ENCODE results near the gene MINDY2. TPM values are rescaled to one million over a fixed set of nuclear protein-coding genes. Genes with fewer than 3 reads are reported as not detected.
A peak's percentile ranks its signal among the peaks of the same experiment; 100 is the strongest.

The MINDY2 gene
- total and polyA plus RNA-seq, 10 of the 15 experiments (the other 5 are each of a cell fraction or from before 2014, with no cell fraction given) = 0.73 to 9.4 (median 3.3) TPM

DNA sequence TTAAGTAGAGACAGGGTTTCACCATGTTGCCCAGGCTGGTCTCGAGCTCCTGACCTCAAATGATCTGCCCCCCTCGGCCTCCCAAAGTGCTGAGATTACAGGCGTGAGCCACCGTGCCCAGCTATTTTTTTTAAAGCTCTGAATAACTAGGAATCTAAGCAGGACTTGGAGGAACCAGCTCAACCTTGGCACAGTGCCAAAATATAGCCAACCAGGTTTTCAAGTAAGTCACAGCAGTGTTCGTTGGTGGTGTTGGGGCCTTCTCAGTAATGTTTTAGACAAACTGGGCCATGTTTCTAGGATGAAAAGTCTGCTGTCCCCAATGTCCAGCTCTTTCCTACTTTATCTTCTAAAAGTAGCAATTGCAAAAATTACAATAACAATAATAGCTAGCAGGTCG lies 15.1 kb upstream of the MINDY2 start (continued):
- TF ChIP-seq SIN3A (IDR thresholded peaks at IDR 0.05; ENCODE audit: low read depth, low read length) = no peak
- TF ChIP-seq, protein P1, sequence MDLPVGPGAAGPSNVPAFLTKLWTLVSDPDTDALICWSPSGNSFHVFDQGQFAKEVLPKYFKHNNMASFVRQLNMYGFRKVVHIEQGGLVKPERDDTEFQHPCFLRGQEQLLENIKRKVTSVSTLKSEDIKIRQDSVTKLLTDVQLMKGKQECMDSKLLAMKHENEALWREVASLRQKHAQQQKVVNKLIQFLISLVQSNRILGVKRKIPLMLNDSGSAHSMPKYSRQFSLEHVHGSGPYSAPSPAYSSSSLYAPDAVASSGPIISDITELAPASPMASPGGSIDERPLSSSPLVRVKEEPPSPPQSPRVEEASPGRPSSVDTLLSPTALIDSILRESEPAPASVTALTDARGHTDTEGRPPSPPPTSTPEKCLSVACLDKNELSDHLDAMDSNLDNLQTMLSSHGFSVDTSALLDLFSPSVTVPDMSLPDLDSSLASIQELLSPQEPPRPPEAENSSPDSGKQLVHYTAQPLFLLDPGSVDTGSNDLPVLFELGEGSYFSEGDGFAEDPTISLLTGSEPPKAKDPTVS (IDR thresholded peaks at IDR 0.05; ENCODE audit: low read depth, low read length) = no peak

DNA sequence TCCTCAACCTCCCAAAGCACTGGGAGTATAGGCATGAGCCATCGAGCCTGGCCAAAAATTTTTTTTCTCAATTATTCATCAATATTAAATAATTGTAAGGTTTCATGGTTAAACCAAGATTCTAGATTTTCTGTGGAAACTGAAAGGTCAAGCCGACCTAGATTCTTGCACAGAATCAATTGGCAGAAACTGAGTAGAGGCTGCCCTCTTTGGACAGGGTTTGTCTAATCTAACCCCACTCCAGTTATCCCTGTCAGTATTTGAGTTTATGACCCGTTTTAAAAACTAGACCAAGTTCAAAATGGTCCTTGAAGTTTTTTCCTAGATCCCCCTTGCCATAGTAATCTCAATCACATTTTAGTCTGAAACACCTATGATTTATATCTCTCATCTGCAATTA lies 13.0 kb upstream of the MINDY2 start:
- no TSS peak for BruUV-seq (replicated peaks)
- CTCF ChIA-PET = interaction anchor here (0.8 to 4.4 kb wide), 8 partner anchors 80 to 545 kb away, joined by 3 to 30 read pairs (median 6); no protein-coding TSS in a partner anchor
- ATAC-seq = peak; percentile 72
- H3K9me3 ChIP-seq (replicated peaks; ENCODE audit: control insufficient read depth, insufficient read depth, low read length) = no peaks in the 10 kb centered on the region
- no peaks in the 10 kb centered on the region for H4K20me1 ChIP-seq (ENCODE audit: control insufficient read depth, insufficient read depth)
- H3K9ac ChIP-seq (ENCODE audit: control insufficient read depth, insufficient read depth, low read length) = no peak overlapping the region
- 5% methylated on average over 3 of the region's 3 CpGs for WGBS (ENCODE audit: insufficient coverage, insufficient replicate concordance, low lambda C conversion rate, missing lambda C conversion rate)
- no peaks in the 10 kb centered on the region for H3K27me3 ChIP-seq (replicated peaks in 1 of 2; ENCODE audit: control insufficient read depth in 2 of 2, insufficient read depth in 2 of 2, low read length in 1 of 2)
- H3K79me2 ChIP-seq (ENCODE audit: control insufficient read depth, insufficient read depth, low read length) = no peaks in the 10 kb centered on the region
- no peak overlapping the region for H2AFZ ChIP-seq (ENCODE audit: control insufficient read depth, low read depth, low read length)
- no peak overlapping the region for H3K4me2 ChIP-seq (ENCODE audit: control insufficient read depth, insufficient read depth)
- DNase-seq (ENCODE audit: low read depth, low spot score) = no peak
- intact Hi-C loops (cut with micrococcal nuclease; ENCODE audit: unreplicated experiment) = loop anchor here (10.0 kb wide), 1 partner anchor 483 kb away; no protein-coding TSS in a partner anchor
- no peak overlapping the region for H3K4me3 ChIP-seq
- no peaks in the 10 kb centered on the region for H3K4me1 ChIP-seq (ENCODE audit: control insufficient read depth, insufficient read depth, low read length)
- RAD21 ChIA-PET (ENCODE audit: unreplicated experiment) = interaction anchor here (0.7 to 3.1 kb wide), 4 partner anchors 34 to 530 kb away, joined by 3 to 23 read pairs (median 4); no protein-coding TSS in a partner anchor
- H3K36me3 ChIP-seq (ENCODE audit: control insufficient read depth in 2 of 2, insufficient read depth in 2 of 2, low read length in 1 of 2) = no peaks in the 10 kb centered on the region
- no peak for FAIRE-seq
- H3K27ac ChIP-seq (ENCODE audit: control insufficient read depth, insufficient read depth) = no peak overlapping the region
- SMC1A ChIA-PET (ENCODE audit: uncharacterized antibody, unreplicated experiment) = interaction anchor here (0.8 to 4.1 kb wide), 4 partner anchors 8 to 489 kb away, joined by 3 to 21 read pairs (median 6); partner anchors contain the start of genes ADAM10 and MINDY2
- in situ Hi-C loops (cut with MboI) = loop anchor here (5.0 kb wide), 1 partner anchor 491 kb away; no protein-coding TSS in a partner anchor
- POLR2A ChIA-PET = interaction anchor here (0.7 kb wide), 1 partner anchor 316 kb away, joined by 3 read pairs; no protein-coding TSS in a partner anchor
- TF ChIP-seq SIN3A (IDR thresholded peaks at IDR 0.05; ENCODE audit: low read depth, low read length) (no peak), EED (IDR thresholded peaks at IDR 0.05; ENCODE audit: low read depth) (no peak), KDM1A (IDR thresholded peaks at IDR 0.05; ENCODE audit: borderline replicate concordance) (no peak), STAT1 (conservative IDR thresholded peaks at IDR 0.05) (no peak), RAD21 (IDR thresholded peaks at IDR 0.05; ENCODE audit: insufficient read depth, low read depth, low read length) (peak; percentile 72), NFXL1 (IDR thresholded peaks at IDR 0.05; ENCODE audit: borderline replicate concordance) (no peak)
- TF ChIP-seq, protein P2, sequence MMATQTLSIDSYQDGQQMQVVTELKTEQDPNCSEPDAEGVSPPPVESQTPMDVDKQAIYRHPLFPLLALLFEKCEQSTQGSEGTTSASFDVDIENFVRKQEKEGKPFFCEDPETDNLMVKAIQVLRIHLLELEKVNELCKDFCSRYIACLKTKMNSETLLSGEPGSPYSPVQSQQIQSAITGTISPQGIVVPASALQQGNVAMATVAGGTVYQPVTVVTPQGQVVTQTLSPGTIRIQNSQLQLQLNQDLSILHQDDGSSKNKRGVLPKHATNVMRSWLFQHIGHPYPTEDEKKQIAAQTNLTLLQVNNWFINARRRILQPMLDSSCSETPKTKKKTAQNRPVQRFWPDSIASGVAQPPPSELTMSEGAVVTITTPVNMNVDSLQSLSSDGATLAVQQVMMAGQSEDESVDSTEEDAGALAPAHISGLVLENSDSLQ (IDR thresholded peaks at IDR 0.05) = no peak
- TF ChIP-seq, protein P3, sequence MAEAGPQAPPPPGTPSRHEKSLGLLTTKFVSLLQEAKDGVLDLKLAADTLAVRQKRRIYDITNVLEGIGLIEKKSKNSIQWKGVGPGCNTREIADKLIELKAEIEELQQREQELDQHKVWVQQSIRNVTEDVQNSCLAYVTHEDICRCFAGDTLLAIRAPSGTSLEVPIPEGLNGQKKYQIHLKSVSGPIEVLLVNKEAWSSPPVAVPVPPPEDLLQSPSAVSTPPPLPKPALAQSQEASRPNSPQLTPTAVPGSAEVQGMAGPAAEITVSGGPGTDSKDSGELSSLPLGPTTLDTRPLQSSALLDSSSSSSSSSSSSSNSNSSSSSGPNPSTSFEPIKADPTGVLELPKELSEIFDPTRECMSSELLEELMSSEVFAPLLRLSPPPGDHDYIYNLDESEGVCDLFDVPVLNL (IDR thresholded peaks at IDR 0.05; ENCODE audit: low read depth, low read length) = no peak
- TF ChIP-seq, protein P4, sequence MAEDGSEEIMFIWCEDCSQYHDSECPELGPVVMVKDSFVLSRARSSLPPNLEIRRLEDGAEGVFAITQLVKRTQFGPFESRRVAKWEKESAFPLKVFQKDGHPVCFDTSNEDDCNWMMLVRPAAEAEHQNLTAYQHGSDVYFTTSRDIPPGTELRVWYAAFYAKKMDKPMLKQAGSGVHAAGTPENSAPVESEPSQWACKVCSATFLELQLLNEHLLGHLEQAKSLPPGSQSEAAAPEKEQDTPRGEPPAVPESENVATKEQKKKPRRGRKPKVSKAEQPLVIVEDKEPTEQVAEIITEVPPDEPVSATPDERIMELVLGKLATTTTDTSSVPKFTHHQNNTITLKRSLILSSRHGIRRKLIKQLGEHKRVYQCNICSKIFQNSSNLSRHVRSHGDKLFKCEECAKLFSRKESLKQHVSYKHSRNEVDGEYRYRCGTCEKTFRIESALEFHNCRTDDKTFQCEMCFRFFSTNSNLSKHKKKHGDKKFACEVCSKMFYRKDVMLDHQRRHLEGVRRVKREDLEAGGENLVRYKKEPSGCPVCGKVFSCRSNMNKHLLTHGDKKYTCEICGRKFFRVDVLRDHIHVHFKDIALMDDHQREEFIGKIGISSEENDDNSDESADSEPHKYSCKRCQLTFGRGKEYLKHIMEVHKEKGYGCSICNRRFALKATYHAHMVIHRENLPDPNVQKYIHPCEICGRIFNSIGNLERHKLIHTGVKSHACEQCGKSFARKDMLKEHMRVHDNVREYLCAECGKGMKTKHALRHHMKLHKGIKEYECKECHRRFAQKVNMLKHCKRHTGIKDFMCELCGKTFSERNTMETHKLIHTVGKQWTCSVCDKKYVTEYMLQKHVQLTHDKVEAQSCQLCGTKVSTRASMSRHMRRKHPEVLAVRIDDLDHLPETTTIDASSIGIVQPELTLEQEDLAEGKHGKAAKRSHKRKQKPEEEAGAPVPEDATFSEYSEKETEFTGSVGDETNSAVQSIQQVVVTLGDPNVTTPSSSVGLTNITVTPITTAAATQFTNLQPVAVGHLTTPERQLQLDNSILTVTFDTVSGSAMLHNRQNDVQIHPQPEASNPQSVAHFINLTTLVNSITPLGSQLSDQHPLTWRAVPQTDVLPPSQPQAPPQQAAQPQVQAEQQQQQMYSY (CRISPR knock-in tag; IDR thresholded peaks at IDR 0.05) = no peak
- TF ChIP-seq, protein P5, sequence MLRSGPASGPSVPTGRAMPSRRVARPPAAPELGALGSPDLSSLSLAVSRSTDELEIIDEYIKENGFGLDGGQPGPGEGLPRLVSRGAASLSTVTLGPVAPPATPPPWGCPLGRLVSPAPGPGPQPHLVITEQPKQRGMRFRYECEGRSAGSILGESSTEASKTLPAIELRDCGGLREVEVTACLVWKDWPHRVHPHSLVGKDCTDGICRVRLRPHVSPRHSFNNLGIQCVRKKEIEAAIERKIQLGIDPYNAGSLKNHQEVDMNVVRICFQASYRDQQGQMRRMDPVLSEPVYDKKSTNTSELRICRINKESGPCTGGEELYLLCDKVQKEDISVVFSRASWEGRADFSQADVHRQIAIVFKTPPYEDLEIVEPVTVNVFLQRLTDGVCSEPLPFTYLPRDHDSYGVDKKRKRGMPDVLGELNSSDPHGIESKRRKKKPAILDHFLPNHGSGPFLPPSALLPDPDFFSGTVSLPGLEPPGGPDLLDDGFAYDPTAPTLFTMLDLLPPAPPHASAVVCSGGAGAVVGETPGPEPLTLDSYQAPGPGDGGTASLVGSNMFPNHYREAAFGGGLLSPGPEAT (IDR thresholded peaks at IDR 0.05; ENCODE audit: low read depth) = no peak
- TF ChIP-seq, protein P6, sequence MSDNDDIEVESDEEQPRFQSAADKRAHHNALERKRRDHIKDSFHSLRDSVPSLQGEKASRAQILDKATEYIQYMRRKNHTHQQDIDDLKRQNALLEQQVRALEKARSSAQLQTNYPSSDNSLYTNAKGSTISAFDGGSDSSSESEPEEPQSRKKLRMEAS (IDR thresholded peaks at IDR 0.05; ENCODE audit: low read depth, low read length) = no peak

Measured in GM12878 (cell line).